ENCODE measurements around the gene PTCSC3.
"Not testable (repeated sequence)": the region's sequence is repeated elsewhere in the genome, so short reads cannot be mapped to it uniquely, and the experiment has no call there.

Gene PTCSC3

GRCh38 chr14:36129181-36129580, 47.3 kb downstream of the PTCSC3 start:
- H3K4me3 ChIP-seq (ENCODE audit: low read depth, low read length), result no peak overlapping the region
- H3K9ac ChIP-seq (ENCODE audit: low read depth, low read length), result no peak overlapping the region
- no peaks in the 10 kb centered on the region for H3K27me3 ChIP-seq (ENCODE audit: control insufficient read depth, insufficient read depth, low read length)
- no peaks in the 10 kb centered on the region for H3K9me3 ChIP-seq (ENCODE audit: control insufficient read depth, insufficient read depth, low read length)
- H3K27ac ChIP-seq (ENCODE audit: low read depth, low read length), result peak overlapping the region; percentile 32
- peaks cover 13% of the 10 kb centered on the region for H3K4me1 ChIP-seq (ENCODE audit: control insufficient read depth, insufficient read depth, low read length)
- H3K36me3 ChIP-seq (ENCODE audit: control insufficient read depth, insufficient read depth, low read length), result no peaks in the 10 kb centered on the region

- Histone ChIP-seq H3K4me3 (ENCODE audit: low read depth, low read length) (no peak overlapping the region), H3K27ac (ENCODE audit: low read depth, low read length) (no peak overlapping the region), H3K27me3 (ENCODE audit: control insufficient read depth, insufficient read depth, low read length) (no peaks in the 10 kb centered on the region), H3K36me3 (ENCODE audit: control insufficient read depth, insufficient read depth, low read length) (no peaks in the 10 kb centered on the region), H3K9me3 (ENCODE audit: control insufficient read depth, insufficient read depth, low read length) (no peaks in the 10 kb centered on the region), H3K9ac (ENCODE audit: low read depth, low read length) (no peak overlapping the region), H3K4me1 (ENCODE audit: control insufficient read depth, insufficient read depth, low read length) (no peaks in the 10 kb centered on the region)
Observed at GRCh38 chr14:36113341-36113740, 63.2 kb downstream of the PTCSC3 start.

DNA sequence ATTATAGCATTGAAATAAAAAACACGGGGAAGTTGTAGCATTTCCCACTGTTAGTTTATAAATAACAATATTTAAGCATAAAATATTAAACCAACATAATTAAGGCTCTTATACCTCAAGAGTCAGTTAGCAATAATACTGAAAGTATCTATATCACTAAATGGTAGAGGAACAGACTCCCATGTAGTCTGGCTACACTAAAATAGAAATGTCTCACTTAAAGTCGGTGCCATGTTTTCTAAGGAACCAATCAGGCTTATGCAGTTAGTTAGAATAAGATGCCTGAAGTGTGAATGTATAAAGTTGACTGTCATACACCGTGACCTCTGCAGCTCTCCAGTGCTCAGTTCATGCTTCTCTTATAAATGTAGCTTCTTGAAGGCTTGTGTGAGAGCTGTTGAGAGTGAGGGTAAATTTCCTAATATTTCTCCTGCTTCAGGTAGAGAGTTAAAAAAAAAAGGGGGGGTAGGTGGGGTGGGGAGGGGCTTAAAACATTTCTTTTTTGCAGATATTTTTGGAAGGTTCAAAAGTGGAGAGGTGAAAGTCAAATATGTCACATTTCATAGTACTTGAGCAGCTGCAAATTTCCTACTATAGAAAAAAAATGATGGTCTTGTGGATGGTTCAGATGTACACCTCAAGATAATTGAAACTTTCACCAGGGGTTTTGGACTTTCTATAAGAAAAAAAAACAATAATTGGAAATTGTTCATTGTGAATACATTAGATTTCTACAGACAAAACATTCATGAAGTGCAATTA, 64.5 kb downstream of the PTCSC3 start:
- Histone ChIP-seq H3K27me3 (ENCODE audit: control insufficient read depth, insufficient read depth, low read length) (no peaks in the 10 kb centered on the region), H3K9me3 (ENCODE audit: control insufficient read depth, insufficient read depth, low read length) (no peaks in the 10 kb centered on the region), H3K4me1 (ENCODE audit: control insufficient read depth, insufficient read depth, low read length) (no peaks in the 10 kb centered on the region), H3K36me3 (ENCODE audit: control insufficient read depth, insufficient read depth, low read length) (no peaks in the 10 kb centered on the region), H3K4me3 (ENCODE audit: low read depth, low read length) (no peak overlapping the region), H3K27ac (ENCODE audit: low read depth, low read length) (no peak overlapping the region), H3K9ac (ENCODE audit: low read depth, low read length) (no peak overlapping the region)

- Histone ChIP-seq H3K27ac (ENCODE audit: low read depth, low read length) (no peak overlapping the region), H3K27me3 (ENCODE audit: control insufficient read depth, insufficient read depth, low read length) (no peaks in the 10 kb centered on the region), H3K4me1 (ENCODE audit: control insufficient read depth, insufficient read depth, low read length) (no peaks in the 10 kb centered on the region), H3K9ac (ENCODE audit: low read depth, low read length) (no peak overlapping the region), H3K36me3 (ENCODE audit: control insufficient read depth, insufficient read depth, low read length) (no peaks in the 10 kb centered on the region), H3K9me3 (ENCODE audit: control insufficient read depth, insufficient read depth, low read length) (no peaks in the 10 kb centered on the region), H3K4me3 (ENCODE audit: low read depth, low read length) (no peak overlapping the region)
Observed at GRCh38 chr14:36105401-36105800, 71.1 kb downstream of the PTCSC3 start.

DNA sequence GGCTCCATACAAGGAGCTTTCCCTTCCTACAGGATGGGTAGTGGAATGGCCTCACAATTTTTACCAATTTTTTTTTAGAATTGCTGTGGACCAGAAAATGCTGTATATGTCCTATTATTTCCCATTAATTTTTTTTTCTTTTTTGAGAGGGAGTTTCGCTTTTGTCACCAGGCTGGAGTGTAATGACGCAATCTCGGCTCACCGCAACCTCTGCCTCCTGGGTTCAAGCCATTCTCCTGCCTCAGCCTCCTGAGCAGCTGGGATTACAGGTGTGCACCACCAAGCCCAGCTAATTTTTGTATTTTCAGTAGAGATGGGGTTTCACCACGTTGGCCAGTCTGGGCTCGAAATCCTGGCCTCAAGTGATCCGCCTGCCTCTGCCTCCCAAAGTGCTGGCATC, 72.3 kb downstream of the PTCSC3 start:
- H3K9ac ChIP-seq (ENCODE audit: low read depth, low read length); H3K36me3 ChIP-seq (ENCODE audit: control insufficient read depth, insufficient read depth, low read length); H3K9me3 ChIP-seq (ENCODE audit: control insufficient read depth, insufficient read depth, low read length); H3K27me3 ChIP-seq (ENCODE audit: control insufficient read depth, insufficient read depth, low read length); H3K4me1 ChIP-seq (ENCODE audit: control insufficient read depth, insufficient read depth, low read length); H3K4me3 ChIP-seq (ENCODE audit: low read depth, low read length); H3K27ac ChIP-seq (ENCODE audit: low read depth, low read length): not testable (repeated sequence)

DNA sequence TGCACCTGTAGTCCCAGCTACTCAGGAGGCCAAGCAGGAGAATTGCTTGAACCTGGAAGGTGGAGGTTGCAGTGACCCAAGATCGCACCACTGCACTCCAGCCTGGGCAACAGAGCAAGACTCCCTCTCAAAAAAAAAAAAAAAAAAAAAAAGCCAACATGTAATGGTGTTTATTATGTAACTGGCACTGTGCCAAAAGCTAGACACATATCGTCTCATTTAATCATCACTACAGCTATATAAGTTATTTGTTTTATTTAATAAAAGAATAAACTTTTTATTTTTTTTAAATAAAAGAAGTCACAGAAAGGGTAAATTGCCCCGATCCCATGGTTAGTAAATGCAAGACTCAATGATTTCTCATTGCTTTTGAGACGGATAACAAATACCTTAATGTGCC, 76.9 kb downstream of the PTCSC3 start:
- Histone ChIP-seq H3K27me3 (ENCODE audit: control insufficient read depth, insufficient read depth, low read length) (no peaks in the 10 kb centered on the region), H3K9ac (ENCODE audit: low read depth, low read length) (no peak overlapping the region), H3K27ac (ENCODE audit: low read depth, low read length) (no peak overlapping the region), H3K36me3 (ENCODE audit: control insufficient read depth, insufficient read depth, low read length) (no peaks in the 10 kb centered on the region), H3K4me1 (ENCODE audit: control insufficient read depth, insufficient read depth, low read length) (0 out of 2 replicates have a peak, but pooled peaks cover 3% of the 10 kb centered on the region), H3K4me3 (ENCODE audit: low read depth, low read length) (no peak overlapping the region), H3K9me3 (ENCODE audit: control insufficient read depth, insufficient read depth, low read length) (no peaks in the 10 kb centered on the region)

- H3K4me3 ChIP-seq (ENCODE audit: low read depth, low read length), result no peak overlapping the region
- no peaks in the 10 kb centered on the region for H3K36me3 ChIP-seq (ENCODE audit: control insufficient read depth, insufficient read depth, low read length)
- no peak overlapping the region for H3K27ac ChIP-seq (ENCODE audit: low read depth, low read length)
- H3K9me3 ChIP-seq (ENCODE audit: control insufficient read depth, insufficient read depth, low read length), result no peaks in the 10 kb centered on the region
- no peak overlapping the region for H3K9ac ChIP-seq (ENCODE audit: low read depth, low read length)
- no peaks in the 10 kb centered on the region for H3K27me3 ChIP-seq (ENCODE audit: control insufficient read depth, insufficient read depth, low read length)
- 0 out of 2 replicates have a peak, but pooled peaks cover 3% of the 10 kb centered on the region for H3K4me1 ChIP-seq (ENCODE audit: control insufficient read depth, insufficient read depth, low read length)
Observed at GRCh38 chr14:36097356-36097755, 79.2 kb downstream of the PTCSC3 start.

- H3K27me3 ChIP-seq (ENCODE audit: control insufficient read depth, insufficient read depth, low read length), result no peaks in the 10 kb centered on the region
- H3K4me3 ChIP-seq (ENCODE audit: low read depth, low read length), result no peak overlapping the region
- H3K9me3 ChIP-seq (ENCODE audit: control insufficient read depth, insufficient read depth, low read length), result no peaks in the 10 kb centered on the region
- no peak overlapping the region for H3K27ac ChIP-seq (ENCODE audit: low read depth, low read length)
- 0 out of 2 replicates have a peak, but pooled peaks cover 3% of the 10 kb centered on the region for H3K4me1 ChIP-seq (ENCODE audit: control insufficient read depth, insufficient read depth, low read length)
- no peaks in the 10 kb centered on the region for H3K36me3 ChIP-seq (ENCODE audit: control insufficient read depth, insufficient read depth, low read length)
- H3K9ac ChIP-seq (ENCODE audit: low read depth, low read length), result no peak overlapping the region
Observed at GRCh38 chr14:36096090-36096489, 80.4 kb downstream of the PTCSC3 start.

GRCh38 chr14:36094963-36095362, 81.6 kb downstream of the PTCSC3 start:
- H3K9me3 ChIP-seq (ENCODE audit: control insufficient read depth, insufficient read depth, low read length), result no peaks in the 10 kb centered on the region
- H3K4me1 ChIP-seq (ENCODE audit: control insufficient read depth, insufficient read depth, low read length), result 0 out of 2 replicates have a peak, but pooled peaks cover 3% of the 10 kb centered on the region
- no peaks in the 10 kb centered on the region for H3K27me3 ChIP-seq (ENCODE audit: control insufficient read depth, insufficient read depth, low read length)
- no peaks in the 10 kb centered on the region for H3K36me3 ChIP-seq (ENCODE audit: control insufficient read depth, insufficient read depth, low read length)
- H3K4me3 ChIP-seq (ENCODE audit: low read depth, low read length), result no peak overlapping the region
- H3K9ac ChIP-seq (ENCODE audit: low read depth, low read length), result no peak overlapping the region
- no peak overlapping the region for H3K27ac ChIP-seq (ENCODE audit: low read depth, low read length)

DNA sequence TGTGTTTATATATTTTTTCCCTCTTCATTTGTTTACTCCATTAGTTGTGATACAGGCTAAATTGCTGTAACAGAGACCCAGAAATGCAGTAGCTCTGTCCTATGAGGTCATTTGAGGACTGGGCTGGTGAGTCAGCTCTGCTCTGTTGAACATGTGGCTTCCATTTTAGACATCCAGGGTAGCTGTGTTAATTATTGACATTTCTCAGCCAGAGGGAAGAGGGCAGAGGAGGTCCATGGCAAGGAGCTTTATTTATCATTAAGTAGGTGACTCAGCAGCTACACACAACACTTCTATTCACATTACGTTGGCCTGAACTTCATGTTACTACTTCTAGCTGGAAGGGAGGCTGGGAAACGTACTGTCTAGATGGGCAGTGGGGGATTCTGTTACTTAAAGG, 85.4 kb downstream of the PTCSC3 start:
- no peak overlapping the region for H3K4me3 ChIP-seq (ENCODE audit: low read depth, low read length)
- H3K9me3 ChIP-seq (ENCODE audit: control insufficient read depth, insufficient read depth, low read length), result no peaks in the 10 kb centered on the region
- no peak overlapping the region for H3K27ac ChIP-seq (ENCODE audit: low read depth, low read length)
- 0 out of 2 replicates have a peak, but pooled peaks cover 3% of the 10 kb centered on the region for H3K4me1 ChIP-seq (ENCODE audit: control insufficient read depth, insufficient read depth, low read length)
- no peaks in the 10 kb centered on the region for H3K27me3 ChIP-seq (ENCODE audit: control insufficient read depth, insufficient read depth, low read length)
- H3K36me3 ChIP-seq (ENCODE audit: control insufficient read depth, insufficient read depth, low read length), result no peaks in the 10 kb centered on the region
- H3K9ac ChIP-seq (ENCODE audit: low read depth, low read length), result no peak overlapping the region

DNA sequence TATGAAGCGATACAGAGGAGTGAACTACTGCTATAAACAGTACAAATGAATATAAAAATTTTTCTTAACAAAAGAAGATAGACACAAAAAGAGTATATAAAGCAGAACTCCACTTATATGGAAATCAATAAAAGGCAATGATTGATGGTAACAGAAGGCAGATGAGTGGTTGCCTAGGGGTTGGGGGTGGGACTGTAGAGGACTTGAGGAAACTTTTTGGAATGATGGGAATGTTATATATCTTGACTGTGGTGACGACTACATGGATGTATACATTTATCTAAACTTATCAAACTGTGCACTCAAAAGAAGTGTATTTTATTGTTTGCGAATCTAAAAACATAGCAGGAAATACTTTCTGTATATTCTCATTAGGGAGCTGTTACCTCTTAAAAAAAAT, 89.1 kb downstream of the PTCSC3 start:
- H3K9ac ChIP-seq (ENCODE audit: low read depth, low read length), result no peak overlapping the region
- no peaks in the 10 kb centered on the region for H3K4me1 ChIP-seq (ENCODE audit: control insufficient read depth, insufficient read depth, low read length)
- no peaks in the 10 kb centered on the region for H3K36me3 ChIP-seq (ENCODE audit: control insufficient read depth, insufficient read depth, low read length)
- H3K27ac ChIP-seq (ENCODE audit: low read depth, low read length), result no peak overlapping the region
- H3K27me3 ChIP-seq (ENCODE audit: control insufficient read depth, insufficient read depth, low read length), result no peaks in the 10 kb centered on the region
- H3K4me3 ChIP-seq (ENCODE audit: low read depth, low read length), result no peak overlapping the region
- no peaks in the 10 kb centered on the region for H3K9me3 ChIP-seq (ENCODE audit: control insufficient read depth, insufficient read depth, low read length)

Data from HUES48 (cell line).